HG03469 (cell line): ENCODE data around the gene TMPRSS11E.
"Not testable (repeated sequence)": the region's sequence is repeated elsewhere in the genome, so short reads cannot be mapped to it uniquely, and the experiment has no call there.

ENCODE experiments used
- ATAC-seq: cut with Tn5 transposase; IDR thresholded peaks from one replicate; pipeline ENCODE4 v1.9.1; 2021; ENCODE audit warnings: mild to moderate bottlenecking, moderate library complexity, moderate number of reproducible peaks; ENCODE audit not compliant: unreplicated experiment

Gene TMPRSS11E

GRCh38 chr4:68460085-68460484, 12.8 kb downstream of the TMPRSS11E start:
- no peak for ATAC-seq

- no peak for ATAC-seq
Measured at GRCh38 chr4:68461790-68462189, 14.5 kb downstream of the TMPRSS11E start.

- no peak for ATAC-seq
Measured at GRCh38 chr4:68462691-68463090, 15.4 kb downstream of the TMPRSS11E start.

GRCh38 chr4:68463796-68464195, 16.5 kb downstream of the TMPRSS11E start:
- no peak for ATAC-seq

GRCh38 chr4:68465058-68465457, 17.8 kb downstream of the TMPRSS11E start:
- no peak for ATAC-seq

- ATAC-seq = no peak
Measured at GRCh38 chr4:68466185-68466584, 18.9 kb downstream of the TMPRSS11E start.

- no peak for ATAC-seq
Measured at GRCh38 chr4:68466751-68467150, 19.5 kb downstream of the TMPRSS11E start.

GRCh38 chr4:68469482-68469881, 22.2 kb downstream of the TMPRSS11E start:
- ATAC-seq = no peak

GRCh38 chr4:68476191-68476590, 28.9 kb downstream of the TMPRSS11E start:
- ATAC-seq = no peak

- ATAC-seq = no peak
Measured at GRCh38 chr4:68489338-68489737, 42.1 kb downstream of the TMPRSS11E start.

GRCh38 chr4:68490826-68491457, 43.7 kb downstream of the TMPRSS11E start:
- ATAC-seq = no peak

GRCh38 chr4:68494688-68495087, 47.4 kb downstream of the TMPRSS11E start:
- no peak for ATAC-seq

- ATAC-seq = peak; percentile 93
Measured at GRCh38 chr4:68498413-68499007, 51.2 kb downstream of the TMPRSS11E start.

GRCh38 chr4:68499021-68499420, 51.8 kb downstream of the TMPRSS11E start:
- ATAC-seq = no peak

GRCh38 chr4:68503462-68503861, 56.2 kb downstream of the TMPRSS11E start:
- not testable (repeated sequence) for ATAC-seq

GRCh38 chr4:68504836-68505235, 57.6 kb downstream of the TMPRSS11E start:
- ATAC-seq = not testable (repeated sequence)

- peak; percentile 77 for ATAC-seq
Measured at GRCh38 chr4:68505452-68505851, 58.2 kb downstream of the TMPRSS11E start.

GRCh38 chr4:68518889-68519288, 71.6 kb downstream of the TMPRSS11E start:
- ATAC-seq = no peak

GRCh38 chr4:68520985-68521384, 73.7 kb downstream of the TMPRSS11E start:
- ATAC-seq = no peak

GRCh38 chr4:68522232-68522631, 75.0 kb downstream of the TMPRSS11E start:
- not testable (repeated sequence) for ATAC-seq

- no peak for ATAC-seq
Measured at GRCh38 chr4:68535974-68536373, 88.7 kb downstream of the TMPRSS11E start.

- no peak for ATAC-seq
Measured at GRCh38 chr4:68536375-68536774, 89.1 kb downstream of the TMPRSS11E start.

GRCh38 chr4:68542742-68543141, 95.5 kb downstream of the TMPRSS11E start:
- not testable (repeated sequence) for ATAC-seq
